ENCODE data around the gene MKNK1. TPM values are rescaled to one million over a fixed set of nuclear protein-coding genes. Genes with fewer than 3 reads are reported as not detected.

The MKNK1 gene
- total RNA-seq, 1 experiment from 2014 or later = 12.9 TPM

DNA sequence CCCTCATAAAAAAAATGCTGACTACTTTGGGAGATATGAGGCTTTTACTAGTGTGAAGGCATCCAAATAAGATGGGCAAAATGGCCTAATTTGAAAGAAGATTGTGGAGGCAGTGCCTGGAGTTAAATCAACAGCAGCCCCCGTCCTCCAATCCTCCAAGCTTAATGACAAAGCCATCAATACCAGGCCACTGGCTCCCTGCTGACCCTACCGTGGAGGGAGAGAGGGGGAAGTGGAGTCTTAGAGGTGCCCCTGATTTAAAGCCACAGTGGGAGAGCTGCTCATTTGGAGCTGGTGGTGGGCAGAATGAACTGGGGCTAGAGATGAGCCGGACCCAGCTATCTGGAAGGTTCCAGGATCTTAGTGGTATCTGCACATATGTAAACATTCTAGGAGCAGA lies 28.3 kb downstream of the MKNK1 start:
- Histone ChIP-seq H3K79me2 (ENCODE audit: insufficient read depth, low read length) (no peaks in the 10 kb centered on the region), H3K23me2 (ENCODE audit: insufficient read length, low read depth, low read length, poor library complexity, severe bottlenecking) (peaks cover 2% of the 10 kb centered on the region), H3K4ac (ENCODE audit: low read depth, low read length) (no peak overlapping the region), H2AK5ac (ENCODE audit: insufficient read length, low read length) (no peak overlapping the region), H3K18ac (ENCODE audit: insufficient read length, low read depth, low read length) (no peak overlapping the region), H2BK5ac (ENCODE audit: insufficient read length, low read length) (no peak overlapping the region), H3K23ac (ENCODE audit: insufficient read length, low read depth, low read length) (no peak overlapping the region), H2BK15ac (ENCODE audit: low read depth, low read length) (no peak overlapping the region), H2BK12ac (ENCODE audit: insufficient read length, low read depth, low read length) (no peak overlapping the region), H3K4me1 (ENCODE audit: insufficient read depth, low read length) (no peaks in the 10 kb centered on the region; the same call in 1 of the 2 replicates), H2BK120ac (ENCODE audit: low read depth, low read length, poor library complexity, severe bottlenecking) (no peak overlapping the region), H3K9ac (ENCODE audit: extremely low read depth, insufficient read length, low read length) (no peak overlapping the region), H3T11ph (ENCODE audit: low read length) (no peak overlapping the region), H3K56ac (ENCODE audit: insufficient read length, low read depth, low read length) (no peak overlapping the region), H3K27ac (ENCODE audit: insufficient read length, low read depth, low read length) (no peak overlapping the region), H4K8ac (replicated peaks; ENCODE audit: insufficient read length, low read depth, low read length) (no peak overlapping the region), H2AFZ (ENCODE audit: low read length) (no peak overlapping the region), H3K14ac (ENCODE audit: insufficient read depth, low read length) (no peak overlapping the region), H2BK20ac (ENCODE audit: low read depth, low read length, poor library complexity, severe bottlenecking) (no peak overlapping the region), H3K9me3 (ENCODE audit: control insufficient read depth, low read depth, low read length) (no peaks in the 10 kb centered on the region), H4K91ac (ENCODE audit: insufficient read length, low read depth, low read length) (no peak overlapping the region), H3K79me1 (ENCODE audit: insufficient read depth, low read depth, low read length, poor library complexity, severe bottlenecking) (no peaks in the 10 kb centered on the region), H4K20me1 (ENCODE audit: control insufficient read depth, insufficient read depth, insufficient read length) (no peaks in the 10 kb centered on the region), H3K27me3 (ENCODE audit: insufficient read depth, low read length) (no peaks in the 10 kb centered on the region), H3K4me2 (ENCODE audit: insufficient read depth, insufficient read length, low read length) (no peak overlapping the region), H4K5ac (ENCODE audit: insufficient read length, low read depth, low read length) (no peak overlapping the region)
- H3K4me1 Mint-ChIP-seq = peaks cover 24 to 34% of the 10 kb centered on the region in 2 experiments
- no peaks in the 10 kb centered on the region for H3K27me3 Mint-ChIP-seq (ENCODE audit: low read depth)
- H3K27ac Mint-ChIP-seq = peak overlapping the region; percentile 34 to 70 (median 52); a peak in 5 of 7 replicates
- 0 out of 5 replicates have a peak overlapping the region, but pooled peaks of 1 of the 2 experiments have one; percentile 38 for H3K4me3 Mint-ChIP-seq
- peaks cover 0 to 7% (median under 1%) of the 10 kb centered on the region in 3 experiments; a peak in 4 of 7 replicates for H3K36me3 Mint-ChIP-seq (ENCODE audit: insufficient read depth in 1 of 3, low read depth in 3 of 3)
- WGBS (ENCODE audit: extremely low coverage, insufficient read length, low lambda C conversion rate) = no CpG with 5 or more reads among the region's 3 CpGs
- no peaks in the 10 kb centered on the region for H3K9me3 Mint-ChIP-seq
- TF ChIP-seq CTCF (conservative IDR thresholded peaks at IDR 0.05) = no peak
- no peak for DNase-seq

Data from H9 (cell line).